ENCODE results near the gene ZNF516. TPM values are rescaled to one million over a fixed set of nuclear protein-coding genes. Genes with fewer than 3 reads are reported as not detected.
A peak's percentile ranks its signal among the peaks of the same experiment; 100 is the strongest.

ZNF516 gene
- total and polyA plus RNA-seq, 2 of the 13 experiments (the other 11 are each of a cell fraction or from before 2014, with no cell fraction given) = 16.6 to 18.7 TPM

DNA sequence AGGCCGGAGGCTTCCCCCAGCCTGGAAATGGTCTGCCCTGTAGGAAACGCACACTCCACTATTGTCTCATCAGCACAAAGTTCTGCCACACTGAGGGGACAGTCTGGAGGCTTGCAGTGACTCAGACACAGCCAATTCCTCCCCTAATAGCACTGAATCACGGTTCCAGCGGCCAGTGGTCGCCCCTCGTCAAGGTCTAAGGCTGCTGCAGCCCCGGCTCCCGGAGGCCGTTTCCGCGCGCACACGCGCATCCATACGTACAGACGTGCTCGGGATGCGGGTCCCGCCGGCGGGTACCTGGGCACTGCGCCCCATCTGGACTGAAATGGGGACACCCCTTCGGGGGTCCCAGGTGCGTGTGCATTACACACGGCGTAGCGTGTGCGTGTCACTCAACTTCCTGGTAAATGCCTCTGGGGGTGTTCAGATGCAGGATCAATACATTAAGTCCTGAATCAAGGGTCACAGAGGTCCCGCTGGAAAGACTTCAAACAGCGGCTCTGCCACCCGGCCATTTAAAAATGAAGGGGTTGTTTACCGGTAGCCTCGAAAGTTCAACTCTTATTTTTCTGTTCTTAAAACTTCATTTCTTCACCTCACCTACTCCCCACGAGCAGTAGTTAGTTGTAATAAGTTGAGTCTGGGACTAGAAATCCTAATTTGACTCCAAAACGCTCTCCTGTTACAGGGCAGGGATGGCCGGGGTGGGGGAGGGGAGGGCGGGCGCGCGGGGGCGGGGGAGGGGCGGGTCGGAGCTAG lies 572 bp upstream of the ZNF516 start (continued):
- TF ChIP-seq, protein P1, sequence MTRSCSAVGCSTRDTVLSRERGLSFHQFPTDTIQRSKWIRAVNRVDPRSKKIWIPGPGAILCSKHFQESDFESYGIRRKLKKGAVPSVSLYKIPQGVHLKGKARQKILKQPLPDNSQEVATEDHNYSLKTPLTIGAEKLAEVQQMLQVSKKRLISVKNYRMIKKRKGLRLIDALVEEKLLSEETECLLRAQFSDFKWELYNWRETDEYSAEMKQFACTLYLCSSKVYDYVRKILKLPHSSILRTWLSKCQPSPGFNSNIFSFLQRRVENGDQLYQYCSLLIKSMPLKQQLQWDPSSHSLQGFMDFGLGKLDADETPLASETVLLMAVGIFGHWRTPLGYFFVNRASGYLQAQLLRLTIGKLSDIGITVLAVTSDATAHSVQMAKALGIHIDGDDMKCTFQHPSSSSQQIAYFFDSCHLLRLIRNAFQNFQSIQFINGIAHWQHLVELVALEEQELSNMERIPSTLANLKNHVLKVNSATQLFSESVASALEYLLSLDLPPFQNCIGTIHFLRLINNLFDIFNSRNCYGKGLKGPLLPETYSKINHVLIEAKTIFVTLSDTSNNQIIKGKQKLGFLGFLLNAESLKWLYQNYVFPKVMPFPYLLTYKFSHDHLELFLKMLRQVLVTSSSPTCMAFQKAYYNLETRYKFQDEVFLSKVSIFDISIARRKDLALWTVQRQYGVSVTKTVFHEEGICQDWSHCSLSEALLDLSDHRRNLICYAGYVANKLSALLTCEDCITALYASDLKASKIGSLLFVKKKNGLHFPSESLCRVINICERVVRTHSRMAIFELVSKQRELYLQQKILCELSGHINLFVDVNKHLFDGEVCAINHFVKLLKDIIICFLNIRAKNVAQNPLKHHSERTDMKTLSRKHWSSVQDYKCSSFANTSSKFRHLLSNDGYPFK (CRISPR knock-in tag; IDR thresholded peaks at IDR 0.05; ENCODE audit: borderline replicate concordance) = peak; percentile 20; the same call in 1 of the 2 replicates
- TF ChIP-seq ZNF530 (CRISPR knock-in tag; IDR thresholded peaks at IDR 0.05; ENCODE audit: low read depth) (no peak), ZBTB3 (CRISPR knock-in tag; IDR thresholded peaks at IDR 0.05; ENCODE audit: borderline replicate concordance, low read depth) (0 out of 2 replicates have a peak, but pooled peaks have one; percentile 39), ZNF777 (CRISPR knock-in tag; IDR thresholded peaks at IDR 0.05) (peak; percentile 73), NFKB2 (CRISPR knock-in tag; IDR thresholded peaks at IDR 0.05; ENCODE audit: borderline replicate concordance) (peak; percentile 64; the same call in 1 of the 2 replicates), GFI1 (CRISPR knock-in tag; IDR thresholded peaks at IDR 0.05; ENCODE audit: borderline replicate concordance) (0 out of 2 replicates have a peak, but pooled peaks have one; percentile 32), SMARCE1 (IDR thresholded peaks at IDR 0.05; ENCODE audit: borderline replicate concordance) (no peak), ZNF34 (CRISPR knock-in tag; IDR thresholded peaks at IDR 0.05; ENCODE audit: borderline replicate concordance) (no peak), HNF4A (CRISPR knock-in tag; IDR thresholded peaks at IDR 0.05) (peak; percentile 47), HNRNPL (IDR thresholded peaks at IDR 0.05; ENCODE audit: low read depth, low read length) (peak; percentile 56; the same call in 1 of the 2 replicates), FOSL2 (CRISPR knock-in tag; IDR thresholded peaks at IDR 0.05) (peak; percentile 62; the same call in 1 of the 2 replicates)
- TF ChIP-seq, protein P2, sequence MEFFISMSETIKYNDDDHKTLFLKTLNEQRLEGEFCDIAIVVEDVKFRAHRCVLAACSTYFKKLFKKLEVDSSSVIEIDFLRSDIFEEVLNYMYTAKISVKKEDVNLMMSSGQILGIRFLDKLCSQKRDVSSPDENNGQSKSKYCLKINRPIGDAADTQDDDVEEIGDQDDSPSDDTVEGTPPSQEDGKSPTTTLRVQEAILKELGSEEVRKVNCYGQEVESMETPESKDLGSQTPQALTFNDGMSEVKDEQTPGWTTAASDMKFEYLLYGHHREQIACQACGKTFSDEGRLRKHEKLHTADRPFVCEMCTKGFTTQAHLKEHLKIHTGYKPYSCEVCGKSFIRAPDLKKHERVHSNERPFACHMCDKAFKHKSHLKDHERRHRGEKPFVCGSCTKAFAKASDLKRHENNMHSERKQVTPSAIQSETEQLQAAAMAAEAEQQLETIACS (CRISPR knock-in tag; IDR thresholded peaks at IDR 0.05) = peak; percentile 79
- TF ChIP-seq, protein P3, sequence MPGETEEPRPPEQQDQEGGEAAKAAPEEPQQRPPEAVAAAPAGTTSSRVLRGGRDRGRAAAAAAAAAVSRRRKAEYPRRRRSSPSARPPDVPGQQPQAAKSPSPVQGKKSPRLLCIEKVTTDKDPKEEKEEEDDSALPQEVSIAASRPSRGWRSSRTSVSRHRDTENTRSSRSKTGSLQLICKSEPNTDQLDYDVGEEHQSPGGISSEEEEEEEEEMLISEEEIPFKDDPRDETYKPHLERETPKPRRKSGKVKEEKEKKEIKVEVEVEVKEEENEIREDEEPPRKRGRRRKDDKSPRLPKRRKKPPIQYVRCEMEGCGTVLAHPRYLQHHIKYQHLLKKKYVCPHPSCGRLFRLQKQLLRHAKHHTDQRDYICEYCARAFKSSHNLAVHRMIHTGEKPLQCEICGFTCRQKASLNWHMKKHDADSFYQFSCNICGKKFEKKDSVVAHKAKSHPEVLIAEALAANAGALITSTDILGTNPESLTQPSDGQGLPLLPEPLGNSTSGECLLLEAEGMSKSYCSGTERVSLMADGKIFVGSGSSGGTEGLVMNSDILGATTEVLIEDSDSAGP (CRISPR knock-in tag; IDR thresholded peaks at IDR 0.05; ENCODE audit: borderline replicate concordance) = peak; percentile 45; the same call in 1 of the 2 replicates
- TF ChIP-seq, protein P4, sequence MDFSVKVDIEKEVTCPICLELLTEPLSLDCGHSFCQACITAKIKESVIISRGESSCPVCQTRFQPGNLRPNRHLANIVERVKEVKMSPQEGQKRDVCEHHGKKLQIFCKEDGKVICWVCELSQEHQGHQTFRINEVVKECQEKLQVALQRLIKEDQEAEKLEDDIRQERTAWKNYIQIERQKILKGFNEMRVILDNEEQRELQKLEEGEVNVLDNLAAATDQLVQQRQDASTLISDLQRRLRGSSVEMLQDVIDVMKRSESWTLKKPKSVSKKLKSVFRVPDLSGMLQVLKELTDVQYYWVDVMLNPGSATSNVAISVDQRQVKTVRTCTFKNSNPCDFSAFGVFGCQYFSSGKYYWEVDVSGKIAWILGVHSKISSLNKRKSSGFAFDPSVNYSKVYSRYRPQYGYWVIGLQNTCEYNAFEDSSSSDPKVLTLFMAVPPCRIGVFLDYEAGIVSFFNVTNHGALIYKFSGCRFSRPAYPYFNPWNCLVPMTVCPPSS (IDR thresholded peaks at IDR 0.05) = no peak
- TF ChIP-seq, protein P5, sequence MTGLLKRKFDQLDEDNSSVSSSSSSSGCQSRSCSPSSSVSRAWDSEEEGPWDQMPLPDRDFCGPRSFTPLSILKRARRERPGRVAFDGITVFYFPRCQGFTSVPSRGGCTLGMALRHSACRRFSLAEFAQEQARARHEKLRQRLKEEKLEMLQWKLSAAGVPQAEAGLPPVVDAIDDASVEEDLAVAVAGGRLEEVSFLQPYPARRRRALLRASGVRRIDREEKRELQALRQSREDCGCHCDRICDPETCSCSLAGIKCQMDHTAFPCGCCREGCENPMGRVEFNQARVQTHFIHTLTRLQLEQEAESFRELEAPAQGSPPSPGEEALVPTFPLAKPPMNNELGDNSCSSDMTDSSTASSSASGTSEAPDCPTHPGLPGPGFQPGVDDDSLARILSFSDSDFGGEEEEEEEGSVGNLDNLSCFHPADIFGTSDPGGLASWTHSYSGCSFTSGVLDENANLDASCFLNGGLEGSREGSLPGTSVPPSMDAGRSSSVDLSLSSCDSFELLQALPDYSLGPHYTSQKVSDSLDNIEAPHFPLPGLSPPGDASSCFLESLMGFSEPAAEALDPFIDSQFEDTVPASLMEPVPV (CRISPR knock-in tag; IDR thresholded peaks at IDR 0.05) = 0 out of 2 replicates have a peak, but pooled peaks have one; percentile 42
- TF ChIP-seq, protein P6, sequence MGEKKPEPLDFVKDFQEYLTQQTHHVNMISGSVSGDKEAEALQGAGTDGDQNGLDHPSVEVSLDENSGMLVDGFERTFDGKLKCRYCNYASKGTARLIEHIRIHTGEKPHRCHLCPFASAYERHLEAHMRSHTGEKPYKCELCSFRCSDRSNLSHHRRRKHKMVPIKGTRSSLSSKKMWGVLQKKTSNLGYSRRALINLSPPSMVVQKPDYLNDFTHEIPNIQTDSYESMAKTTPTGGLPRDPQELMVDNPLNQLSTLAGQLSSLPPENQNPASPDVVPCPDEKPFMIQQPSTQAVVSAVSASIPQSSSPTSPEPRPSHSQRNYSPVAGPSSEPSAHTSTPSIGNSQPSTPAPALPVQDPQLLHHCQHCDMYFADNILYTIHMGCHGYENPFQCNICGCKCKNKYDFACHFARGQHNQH (CRISPR knock-in tag; IDR thresholded peaks at IDR 0.05) = peak; percentile 25; the same call in 1 of the 2 replicates
